Liver (tissue), 9 donors: ENCODE results near the gene UGT1A5. TPM values are rescaled to one million over a fixed set of nuclear protein-coding genes. Genes with fewer than 3 reads are reported as not detected.

Experiments
- DNase-seq: peaks from one replicate; pipeline ENCODE4 v3.0.0-alpha.2; 2017; ENCODE audit warnings: low spot score
- H3K27ac ChIP-seq, 2 donors: one replicate each; pipeline ENCODE4 v1.7.0; 2013; ENCODE audit warnings: inconsistent platforms in 2 of 2, low read length in 2 of 2, control low read depth in 1 of 2, low read depth in 1 of 2, mild to moderate bottlenecking in 1 of 2
- H3K27me3 ChIP-seq, 4 donors: one replicate each; pipeline versions ENCODE4 v1.6.1 to v1.7.0; 2013; ENCODE audit warnings: low read length in 3 of 4, inconsistent platforms in 1 of 4, mild to moderate bottlenecking in 1 of 4, moderate library complexity in 1 of 4; ENCODE audit not compliant: control insufficient read depth in 4 of 4, insufficient read depth in 4 of 4
- H3K36me3 ChIP-seq, 4 donors: one replicate each; pipeline versions ENCODE4 v1.6.1 to v1.7.0; 2013; ENCODE audit warnings: low read length in 3 of 4, mild to moderate bottlenecking in 3 of 4, low read depth in 1 of 4, moderate library complexity in 1 of 4; ENCODE audit not compliant: control insufficient read depth in 4 of 4, insufficient read depth in 3 of 4
- H3K4me1 ChIP-seq, 4 donors: one replicate each; pipeline versions ENCODE4 v1.6.1 to v1.7.0; 2013; ENCODE audit warnings: low read length in 3 of 4, mild to moderate bottlenecking in 3 of 4, moderate library complexity in 1 of 4; ENCODE audit not compliant: control insufficient read depth in 4 of 4, insufficient read depth in 4 of 4
- H3K4me3 ChIP-seq, 3 donors: one replicate each; pipeline versions ENCODE4 v1.6.1 to v1.7.0; 2013; ENCODE audit warnings: low read length in 3 of 3, control low read depth in 1 of 3, low read depth in 1 of 3, mild to moderate bottlenecking in 1 of 3
- H3K9ac ChIP-seq, 2 donors: one replicate each; pipeline ENCODE4 v1.7.0; 2013; ENCODE audit warnings: low read length in 2 of 2, mild to moderate bottlenecking in 2 of 2, moderate library complexity in 2 of 2, control low read depth in 1 of 2, low read depth in 1 of 2
- H3K9me3 ChIP-seq, 4 donors: one replicate each; pipeline versions ENCODE4 v1.6.1 to v1.7.0; 2013; ENCODE audit warnings: low read length in 3 of 4; ENCODE audit not compliant: control insufficient read depth in 4 of 4
- EGR1 ChIP-seq, 2 donors: IDR thresholded peaks; 2 replicates each; pipeline ENCODE4 v1.6.1; 2016 to 2018; ENCODE audit warnings: antibody characterized with exemption in 2 of 2, low read depth in 2 of 2
- FOXA2 ChIP-seq: IDR thresholded peaks from 2 replicates; pipeline ENCODE4 v1.6.1; 2016; ENCODE audit warnings: antibody characterized with exemption
- GABPA ChIP-seq, 2 donors: IDR thresholded peaks in 1 of 2; conservative IDR thresholded peaks in 1 of 2; 2 replicates each; pipeline ENCODE4 v1.6.1; 2016; ENCODE audit warnings: antibody characterized with exemption in 2 of 2, mild to moderate bottlenecking in 1 of 2, moderate library complexity in 1 of 2
- HNF4A ChIP-seq, 2 donors: conservative IDR thresholded peaks; 2 replicates each; pipeline ENCODE4 v1.6.1; 2016; ENCODE audit warnings: antibody characterized with exemption in 2 of 2, mild to moderate bottlenecking in 2 of 2
- HNF4G ChIP-seq: IDR thresholded peaks from 2 replicates; pipeline ENCODE4 v1.6.1; 2016; ENCODE audit warnings: antibody characterized with exemption
- JUND ChIP-seq, 2 donors: IDR thresholded peaks; 2 replicates each; pipeline ENCODE4 v1.6.1; 2016; ENCODE audit warnings: antibody characterized with exemption in 2 of 2
- NR2F2 ChIP-seq: IDR thresholded peaks from 2 replicates; pipeline ENCODE4 v1.6.1; 2016; ENCODE audit warnings: antibody characterized with exemption
- RAD21 ChIP-seq, 2 donors: IDR thresholded peaks; 2 replicates each; pipeline ENCODE4 v1.6.1; 2016; ENCODE audit warnings: antibody characterized with exemption in 2 of 2, mild to moderate bottlenecking in 2 of 2
- RXRA ChIP-seq, 2 donors: IDR thresholded peaks; 2 replicates each; pipeline ENCODE4 v1.6.1; 2017 to 2018; ENCODE audit warnings: antibody characterized with exemption in 2 of 2, mild to moderate bottlenecking in 1 of 2
- SP1 ChIP-seq: IDR thresholded peaks from 2 replicates; pipeline ENCODE4 v1.6.1; 2018; ENCODE audit warnings: antibody characterized with exemption, mild to moderate bottlenecking
- TAF1 ChIP-seq: conservative IDR thresholded peaks from 2 replicates; pipeline ENCODE4 v1.6.1; 2016; ENCODE audit warnings: antibody characterized with exemption, mild to moderate bottlenecking
- YY1 ChIP-seq: IDR thresholded peaks from 2 replicates; pipeline ENCODE4 v1.6.1; 2016; ENCODE audit warnings: antibody characterized with exemption, mild to moderate bottlenecking
- WGBS: extraction: QIAGEN DNeasy Blood & Tissue Kit; methylation state at CpG from one replicate; pipeline ENCODE4 v1.1.7; 2013; 5-methylcytosine and 5-hydroxymethylcytosine counted together
- polyA plus RNA-seq, 2 donors: library from polyadenylated mRNA; stranded (reverse) in 1 of 2; unstranded in 1 of 2; fragments of 200-250 nt in 1 of 2; fragments of >200 nt in 1 of 2; fragmentation: Nextera tagmentation in 1 of 2; extraction: Ambion mirVana in 1 of 2; gene quantifications; one replicate each; pipeline versions ENCODE4 v1.2.1 to v1.2.3, GENCODE V29; 2013 to 2015
- total RNA-seq, 2 donors: library from RNA; depleted of rRNA; stranded (reverse); fragments of >200 nt; gene quantifications; one replicate each; pipeline ENCODE4 v1.2.3, GENCODE V29; 2014
- TF ChIP-seq, protein P1 (sequence below): IDR thresholded peaks from 2 replicates; pipeline ENCODE4 v1.6.1; 2016; ENCODE audit warnings: antibody characterized with exemption
- TF ChIP-seq, protein P2 (sequence below): fragments of 150-350 bp; IDR thresholded peaks from 2 replicates; pipeline ENCODE4 v1.5.1; 2017; ENCODE audit warnings: improper control_type of control experiment, low read depth, low read length; ENCODE audit not compliant: missing input control
- TF ChIP-seq, protein P3 (sequence below): IDR thresholded peaks from 2 replicates; pipeline ENCODE4 v1.6.1; 2016; ENCODE audit warnings: antibody characterized with exemption
- TF ChIP-seq, protein P4 (sequence below): IDR thresholded peaks from 2 replicates; pipeline ENCODE4 v1.6.1; 2016; ENCODE audit warnings: antibody characterized with exemption, mild to moderate bottlenecking
- donor health status: healthy.
- donor health status: healthy.
- donor health status: healthy.
- donor health status: healthy.
- donor health status: healthy.

Gene UGT1A5
- total and polyA plus RNA-seq, 4 donors, result 0.14 to 1.8 (median 1.6) TPM; not detected in 1

DNA sequence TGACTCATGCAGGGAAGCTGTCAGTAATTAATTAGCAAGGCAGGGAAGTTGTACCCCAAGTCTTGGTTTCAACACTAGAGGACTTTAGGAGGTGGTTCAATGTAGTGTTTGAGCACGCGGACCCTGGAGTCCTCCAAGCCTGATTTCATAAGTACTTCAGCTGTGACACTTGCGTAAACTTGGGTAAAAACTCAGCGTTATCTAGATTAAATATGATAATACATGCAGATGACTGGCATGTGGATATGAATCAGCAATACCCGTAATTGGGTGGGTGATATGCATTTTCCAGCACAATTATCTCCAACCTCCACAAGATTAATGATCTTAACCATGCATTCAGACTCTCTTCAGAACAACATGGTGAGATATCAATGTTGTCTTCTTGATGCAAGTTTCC is 25.8 kb upstream of the UGT1A5 start:
- H3K27ac ChIP-seq, result no peak overlapping the region
- H3K4me1 ChIP-seq, result peaks cover under 1 to 5% (median 3%) of the 10 kb centered on the region in 4 donors
- WGBS, result 77% methylated on average over 5 of the region's 5 CpGs
- H3K4me3 ChIP-seq, result no peak overlapping the region
- TF ChIP-seq, protein P1, sequence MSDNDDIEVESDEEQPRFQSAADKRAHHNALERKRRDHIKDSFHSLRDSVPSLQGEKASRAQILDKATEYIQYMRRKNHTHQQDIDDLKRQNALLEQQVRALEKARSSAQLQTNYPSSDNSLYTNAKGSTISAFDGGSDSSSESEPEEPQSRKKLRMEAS, result no peak
- TF ChIP-seq HNF4G (no peak), GABPA (IDR thresholded peaks at IDR 0.05 in 1 of 2, conservative IDR thresholded peaks at IDR 0.05 in 1 of 2) (no peak), RXRA (IDR thresholded peaks at IDR 0.05) (no peak), RAD21 (IDR thresholded peaks at IDR 0.05) (no peak)
- TF ChIP-seq, protein P2, sequence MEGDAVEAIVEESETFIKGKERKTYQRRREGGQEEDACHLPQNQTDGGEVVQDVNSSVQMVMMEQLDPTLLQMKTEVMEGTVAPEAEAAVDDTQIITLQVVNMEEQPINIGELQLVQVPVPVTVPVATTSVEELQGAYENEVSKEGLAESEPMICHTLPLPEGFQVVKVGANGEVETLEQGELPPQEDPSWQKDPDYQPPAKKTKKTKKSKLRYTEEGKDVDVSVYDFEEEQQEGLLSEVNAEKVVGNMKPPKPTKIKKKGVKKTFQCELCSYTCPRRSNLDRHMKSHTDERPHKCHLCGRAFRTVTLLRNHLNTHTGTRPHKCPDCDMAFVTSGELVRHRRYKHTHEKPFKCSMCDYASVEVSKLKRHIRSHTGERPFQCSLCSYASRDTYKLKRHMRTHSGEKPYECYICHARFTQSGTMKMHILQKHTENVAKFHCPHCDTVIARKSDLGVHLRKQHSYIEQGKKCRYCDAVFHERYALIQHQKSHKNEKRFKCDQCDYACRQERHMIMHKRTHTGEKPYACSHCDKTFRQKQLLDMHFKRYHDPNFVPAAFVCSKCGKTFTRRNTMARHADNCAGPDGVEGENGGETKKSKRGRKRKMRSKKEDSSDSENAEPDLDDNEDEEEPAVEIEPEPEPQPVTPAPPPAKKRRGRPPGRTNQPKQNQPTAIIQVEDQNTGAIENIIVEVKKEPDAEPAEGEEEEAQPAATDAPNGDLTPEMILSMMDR, result no peak
- no peak for DNase-seq
- H3K36me3 ChIP-seq, result no peaks in the 10 kb centered on the region
- no peaks in the 10 kb centered on the region for H3K27me3 ChIP-seq
- no peak overlapping the region for H3K9ac ChIP-seq
- no peaks in the 10 kb centered on the region for H3K9me3 ChIP-seq

GRCh38 chr2:233688341-233688740 is 24.4 kb upstream of the UGT1A5 start:
- Histone ChIP-seq H3K4me3 (no peak overlapping the region), H3K27ac (no peak overlapping the region), H3K4me1 (peaks cover 0 to 18% (median 13%) of the 10 kb centered on the region in 4 donors), H3K9me3 (no peaks in the 10 kb centered on the region), H3K9ac (no peak overlapping the region), H3K27me3 (no peaks in the 10 kb centered on the region), H3K36me3 (no peaks in the 10 kb centered on the region)
- no peak for TF ChIP-seq JUND (IDR thresholded peaks at IDR 0.05)
- TF ChIP-seq, protein P3, sequence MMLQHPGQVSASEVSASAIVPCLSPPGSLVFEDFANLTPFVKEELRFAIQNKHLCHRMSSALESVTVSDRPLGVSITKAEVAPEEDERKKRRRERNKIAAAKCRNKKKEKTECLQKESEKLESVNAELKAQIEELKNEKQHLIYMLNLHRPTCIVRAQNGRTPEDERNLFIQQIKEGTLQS, result no peak
- TF ChIP-seq RXRA (IDR thresholded peaks at IDR 0.05), result no peak
- TF ChIP-seq, protein P4, sequence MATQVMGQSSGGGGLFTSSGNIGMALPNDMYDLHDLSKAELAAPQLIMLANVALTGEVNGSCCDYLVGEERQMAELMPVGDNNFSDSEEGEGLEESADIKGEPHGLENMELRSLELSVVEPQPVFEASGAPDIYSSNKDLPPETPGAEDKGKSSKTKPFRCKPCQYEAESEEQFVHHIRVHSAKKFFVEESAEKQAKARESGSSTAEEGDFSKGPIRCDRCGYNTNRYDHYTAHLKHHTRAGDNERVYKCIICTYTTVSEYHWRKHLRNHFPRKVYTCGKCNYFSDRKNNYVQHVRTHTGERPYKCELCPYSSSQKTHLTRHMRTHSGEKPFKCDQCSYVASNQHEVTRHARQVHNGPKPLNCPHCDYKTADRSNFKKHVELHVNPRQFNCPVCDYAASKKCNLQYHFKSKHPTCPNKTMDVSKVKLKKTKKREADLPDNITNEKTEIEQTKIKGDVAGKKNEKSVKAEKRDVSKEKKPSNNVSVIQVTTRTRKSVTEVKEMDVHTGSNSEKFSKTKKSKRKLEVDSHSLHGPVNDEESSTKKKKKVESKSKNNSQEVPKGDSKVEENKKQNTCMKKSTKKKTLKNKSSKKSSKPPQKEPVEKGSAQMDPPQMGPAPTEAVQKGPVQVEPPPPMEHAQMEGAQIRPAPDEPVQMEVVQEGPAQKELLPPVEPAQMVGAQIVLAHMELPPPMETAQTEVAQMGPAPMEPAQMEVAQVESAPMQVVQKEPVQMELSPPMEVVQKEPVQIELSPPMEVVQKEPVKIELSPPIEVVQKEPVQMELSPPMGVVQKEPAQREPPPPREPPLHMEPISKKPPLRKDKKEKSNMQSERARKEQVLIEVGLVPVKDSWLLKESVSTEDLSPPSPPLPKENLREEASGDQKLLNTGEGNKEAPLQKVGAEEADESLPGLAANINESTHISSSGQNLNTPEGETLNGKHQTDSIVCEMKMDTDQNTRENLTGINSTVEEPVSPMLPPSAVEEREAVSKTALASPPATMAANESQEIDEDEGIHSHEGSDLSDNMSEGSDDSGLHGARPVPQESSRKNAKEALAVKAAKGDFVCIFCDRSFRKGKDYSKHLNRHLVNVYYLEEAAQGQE, result no peak
- no peak for TF ChIP-seq TAF1
- no peak for TF ChIP-seq YY1
- 83% methylated on average over 5 of the region's 5 CpGs for WGBS
- no peak for DNase-seq

DNA sequence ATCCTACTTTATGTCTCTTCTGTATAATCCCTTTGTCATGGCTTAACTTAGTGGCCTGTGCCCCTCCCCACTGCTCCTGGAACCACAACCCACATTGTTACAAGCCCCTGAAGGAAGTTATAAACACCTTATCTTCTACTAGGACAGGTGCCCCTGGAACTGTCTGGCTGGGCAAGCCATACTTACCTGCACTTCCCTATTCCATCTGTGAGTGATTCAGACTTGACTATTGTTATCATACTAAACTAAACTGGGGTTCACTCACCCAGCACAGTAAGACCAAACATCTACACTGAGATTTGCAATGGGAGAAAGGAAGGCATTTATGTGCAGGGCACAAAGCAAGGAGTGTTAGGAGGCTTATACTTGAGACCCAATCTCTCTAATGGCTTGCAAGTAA is 23.7 kb upstream of the UGT1A5 start:
- TF ChIP-seq NR2F2, result no peak
- no peak for TF ChIP-seq TAF1
- no peak for TF ChIP-seq HNF4A (conservative IDR thresholded peaks at IDR 0.05)
- no peak for TF ChIP-seq FOXA2
- TF ChIP-seq SP1, result no peak
- no peak for TF ChIP-seq HNF4G
- no peak for TF ChIP-seq YY1
- no peak for TF ChIP-seq GABPA (IDR thresholded peaks at IDR 0.05 in 1 of 2, conservative IDR thresholded peaks at IDR 0.05 in 1 of 2)
- TF ChIP-seq EGR1 (IDR thresholded peaks at IDR 0.05; ENCODE audit: low read depth in 2 of 2), result no peak
- DNase-seq, result no peak
- Histone ChIP-seq H3K9me3 (no peaks in the 10 kb centered on the region), H3K9ac (no peak overlapping the region), H3K27ac (no peak overlapping the region), H3K27me3 (no peaks in the 10 kb centered on the region), H3K4me3 (no peak overlapping the region), H3K4me1 (peaks cover 0 to 25% (median 17%) of the 10 kb centered on the region in 4 donors), H3K36me3 (no peaks in the 10 kb centered on the region)
